Upper lobe of right lung (tissue), 1 donor: Measurements from ENCODE around the gene LFNG. TPM values are rescaled to one million over a fixed set of nuclear protein-coding genes. Genes with fewer than 3 reads are reported as not detected.

Experiments
- ATAC-seq: fragments of 200-7000 bp; cut with Tn5 transposase; one replicate; pipeline ENCODE4 v1.9.1; 2020; ENCODE audit warnings: mild to moderate bottlenecking, moderate library complexity
- DNase-seq: peaks from one replicate; pipeline ENCODE4 v3.0.0-alpha.2; 2020
- H3K27ac ChIP-seq: fragments of 200-600 bp; one replicate; pipeline ENCODE4 v1.8.0; 2022
- H3K27me3 ChIP-seq: fragments of 200-600 bp; one replicate; pipeline ENCODE4 v1.8.0; 2022; ENCODE audit warnings: mild to moderate bottlenecking
- H3K36me3 ChIP-seq: fragments of 200-600 bp; one replicate; pipeline ENCODE4 v1.8.0; 2022
- H3K4me1 ChIP-seq: fragments of 200-600 bp; one replicate; pipeline ENCODE4 v1.8.0; 2022
- H3K4me3 ChIP-seq: fragments of 200-600 bp; one replicate; pipeline ENCODE4 v1.8.0; 2022; ENCODE audit warnings: mild to moderate bottlenecking
- H3K9me3 ChIP-seq: fragments of 200-600 bp; one replicate; pipeline ENCODE4 v1.8.0; 2022
- CTCF ChIP-seq: fragments of 200-600 bp; IDR thresholded peaks from one replicate; pipeline ENCODE4 v1.8.0; 2022; ENCODE audit warnings: antibody characterized with exemption
- intact Hi-C: fragments of 100-400 bp; cut with DNase I; formaldehyde crosslinking; loops from one replicate; pipeline ENCODE4 v1.11.0; 2022
- total RNA-seq: library from RNA; stranded (reverse); fragmentation: NEBNext Ultra II Directional; extraction: Animal tissue kit (Norgen Biotek cat#: 25700); gene quantifications from one replicate; pipeline ENCODE4 v1.2.1, GENCODE V29; 2021
- donor health status: DM: no; HTN: yes; CAD: no; lungs with severe emphysema.

LFNG gene
- total RNA-seq, 1 donor from 2014 or later: 35.4 TPM

GRCh38 chr7:2517678-2518507 lies 1.7 kb upstream of the LFNG start:
- H3K4me3 ChIP-seq: no peak overlapping the region
- ATAC-seq (no peak), DNase-seq (no peak)
- no peak for TF ChIP-seq CTCF
- no peak overlapping the region for H3K27ac ChIP-seq
- peaks cover 30% of the 10 kb centered on the region for H3K4me1 ChIP-seq
- H3K27me3 ChIP-seq: no peaks in the 10 kb centered on the region
- intact Hi-C loops: no loop called here
- H3K36me3 ChIP-seq: no peaks in the 10 kb centered on the region
- no peaks in the 10 kb centered on the region for H3K9me3 ChIP-seq

DNA sequence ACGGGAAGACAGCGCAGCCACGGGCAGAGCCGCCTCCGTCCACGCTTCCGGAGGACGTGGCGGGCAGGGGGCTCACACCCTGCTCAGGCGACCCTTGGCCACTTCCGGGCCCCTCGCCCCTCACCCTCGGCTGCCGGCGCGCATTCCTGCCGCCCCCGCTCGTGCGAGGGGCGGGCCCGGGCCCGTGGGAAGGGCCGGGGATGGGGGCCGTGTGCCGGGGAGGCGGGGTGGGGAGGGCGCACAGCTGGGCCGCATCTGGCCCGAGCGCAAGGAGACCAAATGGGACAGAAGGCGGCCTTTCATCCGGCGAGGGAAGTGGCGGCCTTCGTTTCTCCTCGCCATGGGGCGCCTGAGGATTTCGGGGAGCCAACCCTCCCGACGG lies 846 bp upstream of the LFNG start:
- Histone ChIP-seq H3K36me3 (no peaks in the 10 kb centered on the region), H3K27ac (peak overlapping the region; percentile 51), H3K4me3 (peak overlapping the region; percentile 58), H3K4me1 (peaks cover 38% of the 10 kb centered on the region), H3K9me3 (no peaks in the 10 kb centered on the region), H3K27me3 (no peaks in the 10 kb centered on the region)
- no peak for TF ChIP-seq CTCF
- ATAC-seq (no peak), DNase-seq (no peak)
- intact Hi-C loops: no loop called here

DNA sequence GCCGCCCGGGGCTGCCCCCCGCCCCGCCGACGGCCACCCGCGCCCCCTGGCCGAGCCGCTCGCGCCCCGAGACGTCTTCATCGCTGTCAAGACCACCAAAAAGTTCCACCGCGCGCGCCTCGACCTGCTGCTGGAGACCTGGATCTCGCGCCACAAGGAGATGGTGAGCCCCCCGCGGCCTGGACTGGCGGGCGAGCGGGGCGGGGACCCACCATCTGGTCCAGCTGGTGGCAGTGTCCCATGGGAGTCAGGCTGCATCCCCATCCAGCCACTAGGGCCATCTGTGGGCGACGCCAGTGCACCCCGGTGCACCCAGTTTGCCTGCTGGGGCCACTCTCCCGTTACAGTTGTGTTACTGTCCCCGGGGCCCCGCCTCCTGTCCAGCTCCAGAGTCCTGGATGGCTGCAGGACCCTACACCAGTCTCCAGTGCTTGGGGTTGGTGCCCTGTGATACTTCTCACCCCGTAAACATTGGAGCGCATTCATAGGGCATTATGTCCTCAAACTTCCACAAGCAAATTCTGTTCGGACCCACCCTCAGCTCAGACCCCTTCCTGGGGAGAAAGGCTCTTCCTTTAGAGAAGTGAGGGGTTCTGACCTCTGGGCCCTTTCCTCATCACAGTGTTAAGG lies 672 bp downstream of the LFNG start:
- TF ChIP-seq CTCF: no peak
- peak overlapping the region; percentile 65 for H3K4me3 ChIP-seq
- peak overlapping the region; percentile 47 for H3K27ac ChIP-seq
- no peaks in the 10 kb centered on the region for H3K27me3 ChIP-seq
- intact Hi-C loops: no loop called here
- H3K36me3 ChIP-seq: peaks cover 3% of the 10 kb centered on the region
- H3K9me3 ChIP-seq: no peaks in the 10 kb centered on the region
- ATAC-seq (no peak), DNase-seq (no peak)
- H3K4me1 ChIP-seq: peaks cover 54% of the 10 kb centered on the region

- Histone ChIP-seq H3K27me3 (no peaks in the 10 kb centered on the region), H3K4me1 (peaks cover 59% of the 10 kb centered on the region), H3K27ac (no peak overlapping the region), H3K9me3 (no peaks in the 10 kb centered on the region), H3K36me3 (peaks cover 8% of the 10 kb centered on the region), H3K4me3 (peak overlapping the region; percentile 65)
- intact Hi-C loops: no loop called here
- DNase-seq: no peak
- TF ChIP-seq CTCF: no peak
- ATAC-seq: no peak
Measured at GRCh38 chr7:2520761-2521290, 1.3 kb downstream of the LFNG start.

- no peaks in the 10 kb centered on the region for H3K9me3 ChIP-seq
- DNase-seq (no peak), ATAC-seq (no peak)
- intact Hi-C loops: no loop called here
- H3K4me3 ChIP-seq: peak overlapping the region; percentile 65
- H3K4me1 ChIP-seq: peaks cover 64% of the 10 kb centered on the region
- no peak for TF ChIP-seq CTCF
- H3K27me3 ChIP-seq: no peaks in the 10 kb centered on the region
- peaks cover 13% of the 10 kb centered on the region for H3K36me3 ChIP-seq
- H3K27ac ChIP-seq: no peak overlapping the region
Measured at GRCh38 chr7:2521341-2521745, 1.8 kb downstream of the LFNG start.
